Posterior vena cava (tissue), 2 donors: ENCODE measurements around the gene BARHL1. TPM values are rescaled to one million over a fixed set of nuclear protein-coding genes. Genes with fewer than 3 reads are reported as not detected.
"Not testable (repeated sequence)": the region's sequence is repeated elsewhere in the genome, so short reads cannot be mapped to it uniquely, and the experiment has no call there.

Experiments
- DNase-seq: peaks from one replicate; pipeline ENCODE4 v3.0.0-alpha.2; 2020; ENCODE audit warnings: low spot score
- intact Hi-C, 2 donors: fragments of 100-400 bp; cut with DNase I; formaldehyde crosslinking; loops; one replicate each; pipeline versions ENCODE4 v1.14.1 to v1.14.2; 2022 to 2023
- total RNA-seq, 2 donors: library from RNA; stranded (reverse); fragmentation: NEBNext Ultra II Directional; extraction: Animal tissue kit (Norgen Biotek cat#: 25700); gene quantifications; one replicate each; pipeline ENCODE4 v1.2.1, GENCODE V29; 2021
- donor health status: DM: yes; HTN: yes; CAD: no.
- donor health status: DM: yes; HTN: yes; CAD: no.

The BARHL1 gene
- total RNA-seq, 2 donors from 2014 or later: not detected

DNA sequence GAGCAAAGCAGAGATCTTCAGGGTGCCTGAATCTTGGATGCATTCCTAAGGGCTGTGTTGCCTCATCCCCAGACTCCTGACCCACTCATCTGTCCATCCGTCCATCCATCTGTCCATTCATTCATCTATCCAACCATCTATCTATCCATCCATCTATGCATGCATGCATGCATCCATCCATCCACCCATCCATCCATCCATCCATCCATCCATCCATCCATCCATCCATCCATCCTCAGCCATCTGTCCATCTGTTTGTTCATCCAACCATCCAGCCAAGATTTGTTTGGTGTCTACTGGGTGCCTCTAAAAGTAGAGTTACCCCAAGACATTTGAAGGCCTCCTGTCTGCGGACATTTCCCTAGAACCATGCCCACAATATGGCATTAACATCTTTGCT, 27.7 kb upstream of the BARHL1 start:
- no peak for DNase-seq
- intact Hi-C loops: no loop called here

GRCh38 chr9:132555528-132555927, 26.9 kb upstream of the BARHL1 start:
- intact Hi-C loops: no loop called here
- no peak for DNase-seq

DNA sequence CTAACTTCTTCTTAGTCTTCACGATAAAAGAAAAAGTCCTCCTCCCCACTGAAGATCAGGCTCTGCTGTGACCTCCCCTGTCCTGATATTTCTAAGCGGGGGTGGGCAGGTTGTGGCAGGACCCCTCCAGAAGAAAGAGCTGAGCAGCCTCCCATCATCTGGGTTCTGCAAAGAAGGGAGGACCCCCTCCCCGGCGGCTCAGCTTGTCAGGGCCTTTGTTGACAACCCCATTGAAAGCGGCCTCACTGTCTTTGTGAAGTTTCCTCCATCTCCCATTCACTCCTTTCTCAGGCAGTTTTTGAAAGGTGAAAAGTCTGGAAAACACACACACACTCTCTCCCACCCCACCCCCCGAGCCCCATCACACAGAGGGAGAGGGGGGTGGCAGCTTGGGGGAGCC, 26.2 kb upstream of the BARHL1 start:
- no peak for DNase-seq
- intact Hi-C loops: no loop called here

- intact Hi-C loops: no loop called here
- no peak for DNase-seq
These were observed 25.7 kb upstream of the BARHL1 start for GRCh38 chr9:132556714-132557113.

GRCh38 chr9:132557159-132557558, 25.2 kb upstream of the BARHL1 start:
- DNase-seq: no peak
- intact Hi-C loops: no loop called here

DNA sequence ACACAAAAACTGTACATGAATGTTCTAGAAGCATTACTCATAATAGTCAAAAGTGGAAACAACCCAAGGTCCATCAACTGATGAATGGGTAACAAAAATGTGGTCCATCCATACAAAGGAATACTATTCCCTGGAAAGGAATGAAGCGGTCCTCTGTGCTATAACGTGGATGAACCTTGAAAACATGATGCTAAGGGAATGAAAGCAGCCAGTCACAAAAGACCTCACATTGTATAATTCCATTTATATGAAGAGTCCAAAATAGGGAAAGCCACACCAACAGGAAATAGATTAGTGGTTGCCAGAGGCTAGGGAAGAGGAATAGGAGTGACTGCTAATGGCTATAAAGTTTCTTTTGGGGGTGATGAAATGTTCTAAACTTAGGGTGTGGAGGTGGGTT, 22.7 kb upstream of the BARHL1 start:
- DNase-seq: no peak
- intact Hi-C loops: no loop called here

GRCh38 chr9:132560616-132561202, 21.7 kb upstream of the BARHL1 start:
- no peak for DNase-seq
- intact Hi-C loops: no loop called here

- no peak for DNase-seq
- intact Hi-C loops: no loop called here
These were observed 20.2 kb upstream of the BARHL1 start for GRCh38 chr9:132562306-132562573.

DNA sequence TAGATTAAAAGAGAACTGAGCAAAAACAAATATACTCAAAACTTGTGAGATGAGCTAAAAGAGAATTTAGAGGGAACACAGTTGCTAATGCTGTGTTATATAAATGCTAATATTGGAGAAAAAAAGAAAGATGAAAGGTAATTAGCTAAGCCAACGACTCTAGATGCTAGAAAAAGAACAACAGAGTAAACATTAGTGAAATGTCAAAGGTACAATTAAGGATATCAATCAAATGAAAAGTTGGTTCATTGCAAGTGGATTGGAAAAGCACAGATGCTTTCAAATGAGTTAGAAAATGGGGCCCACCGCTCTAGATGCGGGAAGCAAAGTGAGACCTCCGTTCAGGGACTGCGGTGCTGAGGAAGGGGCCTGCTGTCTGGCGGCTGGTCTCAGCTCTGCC, 17.9 kb upstream of the BARHL1 start:
- DNase-seq: no peak
- intact Hi-C loops: no loop called here

GRCh38 chr9:132568787-132569186, 13.6 kb upstream of the BARHL1 start:
- DNase-seq, intact Hi-C loops: not testable (repeated sequence)

- DNase-seq: no peak
- intact Hi-C loops: loop anchor here (5.0 kb wide), 2 partner anchors 55 to 65 kb away; no protein-coding TSS in a partner anchor
These were observed 10.4 kb upstream of the BARHL1 start for GRCh38 chr9:132571806-132572600.

DNA sequence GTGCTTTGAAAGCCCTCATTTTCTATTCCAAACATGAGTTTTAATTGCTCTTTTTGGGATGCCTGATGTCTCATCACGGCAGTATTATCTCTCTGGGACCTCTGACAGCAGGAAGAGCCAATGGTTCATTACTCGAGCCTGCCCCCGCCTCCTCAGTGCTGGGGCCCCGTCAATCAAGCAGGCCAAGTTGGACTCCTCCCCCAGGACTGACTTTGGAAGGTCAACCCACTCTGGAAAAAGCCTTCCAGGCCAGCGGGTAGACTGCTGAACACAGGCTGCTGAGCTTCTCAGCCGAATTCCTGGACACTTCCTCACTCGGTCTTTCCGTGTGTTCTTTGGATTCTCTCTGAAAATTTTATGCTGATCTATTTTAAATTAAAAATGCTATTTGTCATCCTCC, 9.5 kb upstream of the BARHL1 start:
- intact Hi-C loops: loop anchor here (5.0 kb wide), 2 partner anchors 56 to 66 kb away; no protein-coding TSS in a partner anchor
- DNase-seq: no peak

- intact Hi-C loops: no loop called here
- peak; percentile 93 for DNase-seq
These were observed 7.3 kb upstream of the BARHL1 start for GRCh38 chr9:132575005-132575609.

DNA sequence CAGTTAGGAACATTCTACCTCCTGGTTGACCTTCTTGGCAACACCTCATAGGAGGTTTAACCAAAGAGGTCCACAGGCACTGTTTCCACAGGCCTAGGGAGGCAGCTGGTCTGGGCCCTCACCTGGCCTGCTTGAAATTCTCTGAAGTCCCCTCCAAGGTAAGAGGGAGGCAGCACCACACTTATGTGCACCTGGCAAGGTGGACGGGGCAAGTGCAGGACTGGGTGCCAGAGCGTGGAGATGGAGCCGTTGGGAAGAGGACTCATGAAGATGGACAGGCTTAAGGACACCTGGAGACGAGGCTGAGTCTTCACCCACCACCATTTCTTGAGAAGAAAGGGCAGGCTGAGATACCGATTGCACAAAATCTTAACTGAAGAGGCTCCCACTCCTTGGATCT, 6.6 kb upstream of the BARHL1 start:
- intact Hi-C loops: no loop called here
- DNase-seq: peak; percentile 70

DNA sequence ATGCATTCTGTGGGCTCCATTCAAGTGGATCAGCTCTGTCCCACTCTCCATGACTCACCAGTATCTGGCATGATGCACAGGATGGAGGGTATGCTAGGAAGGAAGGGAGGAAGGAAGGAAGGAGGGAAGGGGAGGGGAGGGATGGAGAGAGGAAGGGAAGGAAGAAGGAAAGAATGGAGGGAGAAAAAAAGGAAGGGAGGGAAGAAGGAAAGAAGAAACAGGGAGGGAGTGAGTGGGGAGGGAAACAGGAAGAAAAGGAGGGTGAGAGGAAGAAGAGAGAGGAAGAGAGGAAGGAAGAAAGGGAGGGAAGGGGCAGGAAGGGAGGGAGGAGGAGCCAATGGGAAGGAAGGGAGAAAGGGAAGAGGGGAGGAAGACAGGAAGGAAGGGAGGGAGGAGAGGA, 5.3 kb upstream of the BARHL1 start:
- peak; percentile 10 for DNase-seq
- intact Hi-C loops: no loop called here

DNA sequence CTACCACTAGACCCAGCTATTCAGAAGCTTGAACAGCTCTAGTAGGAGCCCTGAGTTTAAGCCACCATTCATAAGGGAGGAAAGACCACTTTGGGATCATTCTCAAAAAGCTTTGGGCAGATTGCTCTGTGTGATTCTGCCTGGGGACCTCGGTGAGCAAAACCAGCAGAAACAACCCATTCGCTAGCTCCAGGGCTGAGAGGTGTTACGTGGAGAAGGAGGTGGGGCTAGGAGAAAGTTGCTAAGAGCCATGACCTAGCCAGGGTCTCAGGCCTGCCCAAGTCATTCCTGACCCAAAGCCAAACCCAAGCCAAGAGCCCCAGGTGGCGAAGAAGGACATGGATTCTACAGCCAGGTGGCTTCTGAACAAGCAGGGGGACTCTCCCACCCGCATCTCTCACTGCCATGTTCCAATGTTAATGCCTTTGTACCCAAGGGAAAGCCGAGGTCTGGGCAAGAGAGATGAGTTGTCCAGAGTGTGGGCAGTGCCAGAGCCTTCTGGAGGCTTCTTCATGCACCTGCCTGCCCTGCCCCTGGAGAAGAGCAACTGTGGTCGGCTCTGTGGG, 4.0 kb upstream of the BARHL1 start:
- DNase-seq: peak; percentile 40
- intact Hi-C loops: no loop called here

DNA sequence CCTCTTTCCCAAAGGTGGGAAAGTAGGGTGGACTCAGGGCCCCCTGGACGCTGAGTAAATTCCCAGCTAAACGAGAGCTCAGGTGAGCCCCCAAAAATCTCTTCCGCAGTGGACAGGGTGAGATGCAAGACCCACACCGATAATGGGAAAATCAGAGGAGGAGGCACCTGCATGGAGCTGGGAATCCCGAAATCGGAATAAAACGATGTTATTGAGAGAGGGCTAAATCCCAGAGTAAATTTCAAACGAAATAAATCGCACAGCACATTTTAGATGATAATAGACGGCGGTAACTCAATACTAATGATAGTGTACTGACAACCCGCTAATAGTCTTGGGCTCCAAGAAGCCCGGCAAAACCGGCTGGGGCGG, 3.0 kb upstream of the BARHL1 start:
- DNase-seq: no peak
- intact Hi-C loops: no loop called here

DNA sequence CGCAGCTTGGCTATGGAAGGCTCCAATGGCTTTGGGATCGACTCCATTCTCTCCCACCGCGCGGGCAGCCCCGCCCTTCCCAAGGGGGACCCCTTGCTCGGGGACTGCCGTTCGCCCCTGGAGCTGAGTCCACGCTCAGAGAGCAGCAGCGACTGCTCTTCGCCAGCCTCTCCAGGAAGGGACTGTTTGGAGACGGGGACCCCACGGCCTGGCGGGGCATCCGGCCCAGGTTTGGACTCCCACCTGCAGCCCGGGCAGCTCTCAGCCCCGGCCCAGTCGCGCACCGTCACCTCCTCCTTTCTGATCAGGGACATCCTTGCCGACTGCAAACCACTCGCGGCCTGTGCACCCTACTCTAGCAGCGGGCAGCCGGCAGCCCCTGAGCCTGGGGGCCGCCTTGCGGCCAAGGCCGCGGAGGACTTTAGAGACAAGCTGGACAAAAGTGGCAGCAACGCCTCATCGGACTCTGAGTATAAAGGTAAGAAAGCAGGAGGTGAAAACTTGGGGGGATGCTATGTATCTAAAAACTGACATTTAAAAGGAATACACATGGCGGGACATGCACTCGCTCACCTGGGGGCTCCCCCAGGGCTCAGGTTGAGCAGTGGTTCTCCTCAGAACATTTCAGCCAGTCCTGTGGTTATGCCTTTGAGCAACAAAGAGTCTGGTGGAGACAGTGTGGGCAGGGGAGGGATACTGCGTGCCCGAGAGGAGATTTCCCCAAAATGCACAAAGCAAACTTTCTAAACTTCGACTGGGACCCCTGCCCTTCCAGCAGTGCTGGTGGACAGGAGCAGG, 579 bp downstream of the BARHL1 start:
- peak; percentile 80 for DNase-seq
- intact Hi-C loops: no loop called here

DNA sequence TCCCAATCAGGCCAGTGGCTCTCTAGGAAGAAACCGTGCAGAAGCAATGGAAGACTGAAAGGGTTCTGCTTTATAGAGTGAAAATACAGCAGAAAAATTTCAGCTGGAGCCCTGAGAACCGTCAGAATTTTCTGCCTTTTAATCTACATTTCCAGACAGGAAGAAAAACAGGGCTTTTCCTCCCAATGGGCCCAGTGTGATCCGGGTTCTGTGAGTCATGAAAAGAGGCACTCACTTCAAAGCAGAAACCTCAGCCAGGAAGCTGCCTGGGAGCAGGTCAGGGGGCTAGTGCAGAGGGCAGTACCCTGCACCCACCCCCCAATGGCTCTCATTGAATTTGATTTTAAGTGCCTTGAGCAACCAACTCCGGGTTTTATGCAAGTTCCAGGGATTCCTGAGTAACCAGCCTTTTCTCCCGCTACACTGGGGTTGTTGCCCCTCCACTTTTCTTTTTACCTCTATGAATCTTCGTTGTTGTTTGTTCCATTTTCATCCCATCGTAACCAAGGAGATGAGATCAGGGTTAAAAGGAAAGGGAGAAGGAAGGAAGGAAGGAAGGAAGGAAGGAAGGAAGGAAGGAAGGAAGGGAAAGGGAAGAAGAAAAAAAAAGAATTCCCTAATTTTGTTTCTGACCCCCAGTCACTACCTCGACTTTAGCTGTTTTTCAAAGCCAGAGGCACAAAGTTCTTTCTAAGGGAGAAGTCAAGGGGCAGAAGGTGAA, 1.3 kb downstream of the BARHL1 start:
- intact Hi-C loops: no loop called here
- DNase-seq: peak; percentile 44
